BLaER1 (cell line): ENCODE data around the gene CREB5.
"Not testable (repeated sequence)": the region's sequence is repeated elsewhere in the genome, so short reads cannot be mapped to it uniquely, and the experiment has no call there.

Experiments used
- H3K27ac ChIP-seq: shearing (Covaris generic); formaldehyde crosslinking; 2 replicates; pipeline ENCODE4 v1.8.1; 2022
- H3K27me3 ChIP-seq: shearing (Covaris generic); formaldehyde crosslinking; 2 replicates; pipeline ENCODE4 v1.8.1; 2022
- H3K36me3 ChIP-seq: shearing (Covaris generic); formaldehyde crosslinking; 2 replicates; pipeline ENCODE4 v1.8.1; 2022
- H3K4me1 ChIP-seq: shearing (Covaris generic); formaldehyde crosslinking; 2 replicates; pipeline ENCODE4 v1.8.1; 2022
- H3K4me2 ChIP-seq: shearing (Covaris generic); formaldehyde crosslinking; 2 replicates; pipeline ENCODE4 v1.8.1; 2022
- H3K4me3 ChIP-seq: shearing (Covaris generic); formaldehyde crosslinking; 2 replicates; pipeline ENCODE4 v1.8.1; 2022
- H3K9ac ChIP-seq: shearing (Covaris generic); formaldehyde crosslinking; 2 replicates; pipeline ENCODE4 v1.8.1; 2022
- H3K9me3 ChIP-seq: shearing (Covaris generic); formaldehyde crosslinking; 2 replicates; pipeline ENCODE4 v1.8.1; 2022
- H4K20me1 ChIP-seq: shearing (Covaris generic); formaldehyde crosslinking; 2 replicates; pipeline ENCODE4 v1.8.1; 2022
- Cebpa-rat ChIP-seq: shearing (Covaris generic); IDR thresholded peaks from 2 replicates; pipeline ENCODE4 v1.8.1; 2022

CREB5 gene

GRCh38 chr7:28592861-28593260, 180.5 kb downstream of the CREB5 start:
- Histone ChIP-seq H3K9me3 (peaks cover 8% of the 10 kb centered on the region; the same call in 1 of the 2 replicates), H3K36me3 (no peaks in the 10 kb centered on the region), H3K4me2 (no peak overlapping the region), H3K9ac (no peak overlapping the region), H3K27ac (no peak overlapping the region), H3K4me1 (peaks cover 28% of the 10 kb centered on the region), H3K4me3 (no peak overlapping the region), H4K20me1 (no peaks in the 10 kb centered on the region), H3K27me3 (no peaks in the 10 kb centered on the region)
- TF ChIP-seq Cebpa-rat = no peak

- Histone ChIP-seq H3K4me2 (no peak overlapping the region), H3K4me3 (no peak overlapping the region), H3K27me3 (no peaks in the 10 kb centered on the region), H3K9me3 (no peaks in the 10 kb centered on the region), H3K36me3 (no peaks in the 10 kb centered on the region), H3K9ac (no peak overlapping the region), H3K4me1 (peaks cover 20% of the 10 kb centered on the region), H4K20me1 (no peaks in the 10 kb centered on the region), H3K27ac (no peak overlapping the region)
- TF ChIP-seq Cebpa-rat = no peak
Observed at GRCh38 chr7:28595076-28595475, 182.8 kb downstream of the CREB5 start.

GRCh38 chr7:28595801-28596200, 183.5 kb downstream of the CREB5 start:
- Histone ChIP-seq H3K4me2 (no peak overlapping the region), H3K27me3 (no peaks in the 10 kb centered on the region), H4K20me1 (no peaks in the 10 kb centered on the region), H3K4me3 (no peak overlapping the region), H3K9ac (no peak overlapping the region), H3K27ac (no peak overlapping the region), H3K9me3 (no peaks in the 10 kb centered on the region), H3K4me1 (peaks cover 17% of the 10 kb centered on the region), H3K36me3 (no peaks in the 10 kb centered on the region)
- no peak for TF ChIP-seq Cebpa-rat

GRCh38 chr7:28596245-28596935, 184.1 kb downstream of the CREB5 start:
- H3K4me1 ChIP-seq = peaks cover 11% of the 10 kb centered on the region
- no peak overlapping the region for H3K9ac ChIP-seq
- H3K9me3 ChIP-seq = no peaks in the 10 kb centered on the region
- no peak for TF ChIP-seq Cebpa-rat
- H4K20me1 ChIP-seq = no peaks in the 10 kb centered on the region
- no peak overlapping the region for H3K4me3 ChIP-seq
- no peak overlapping the region for H3K27ac ChIP-seq
- H3K27me3 ChIP-seq = no peaks in the 10 kb centered on the region
- H3K4me2 ChIP-seq = no peak overlapping the region
- no peaks in the 10 kb centered on the region for H3K36me3 ChIP-seq

GRCh38 chr7:28597284-28597683, 185.0 kb downstream of the CREB5 start:
- no peaks in the 10 kb centered on the region for H3K36me3 ChIP-seq
- no peak overlapping the region for H3K9ac ChIP-seq
- no peaks in the 10 kb centered on the region for H3K27me3 ChIP-seq
- TF ChIP-seq Cebpa-rat = no peak
- no peak overlapping the region for H3K27ac ChIP-seq
- H4K20me1 ChIP-seq = no peaks in the 10 kb centered on the region
- peaks cover 2% of the 10 kb centered on the region; the same call in 1 of the 2 replicates for H3K4me1 ChIP-seq
- H3K4me3 ChIP-seq = no peak overlapping the region
- H3K4me2 ChIP-seq = no peak overlapping the region
- H3K9me3 ChIP-seq = peaks cover 3% of the 10 kb centered on the region; the same call in 1 of the 2 replicates

GRCh38 chr7:28598037-28598436, 185.7 kb downstream of the CREB5 start:
- not testable (repeated sequence) for H3K36me3 ChIP-seq, H3K27ac ChIP-seq, H3K9me3 ChIP-seq, H3K4me1 ChIP-seq, H4K20me1 ChIP-seq, H3K9ac ChIP-seq, H3K27me3 ChIP-seq, H3K4me3 ChIP-seq, H3K4me2 ChIP-seq

- Histone ChIP-seq H3K9me3 (peaks cover 5% of the 10 kb centered on the region; the same call in 1 of the 2 replicates), H3K27me3 (no peaks in the 10 kb centered on the region), H3K27ac (no peak overlapping the region), H3K36me3 (no peaks in the 10 kb centered on the region), H3K4me1 (peaks cover 9% of the 10 kb centered on the region), H4K20me1 (no peaks in the 10 kb centered on the region), H3K9ac (no peak overlapping the region), H3K4me3 (no peak overlapping the region), H3K4me2 (no peak overlapping the region)
- TF ChIP-seq Cebpa-rat = no peak
Observed at GRCh38 chr7:28598586-28598985, 186.3 kb downstream of the CREB5 start.

GRCh38 chr7:28599411-28599810, 187.1 kb downstream of the CREB5 start:
- no peak for TF ChIP-seq Cebpa-rat
- Histone ChIP-seq H3K27me3 (no peaks in the 10 kb centered on the region), H3K4me2 (no peak overlapping the region), H3K9me3 (peaks cover 5% of the 10 kb centered on the region; the same call in 1 of the 2 replicates), H3K27ac (no peak overlapping the region), H4K20me1 (no peaks in the 10 kb centered on the region), H3K36me3 (no peaks in the 10 kb centered on the region), H3K4me3 (no peak overlapping the region), H3K4me1 (peaks cover 17% of the 10 kb centered on the region), H3K9ac (no peak overlapping the region)

- H3K27me3 ChIP-seq = no peaks in the 10 kb centered on the region
- no peak overlapping the region for H3K27ac ChIP-seq
- H3K4me1 ChIP-seq = peaks cover 46% of the 10 kb centered on the region
- no peak overlapping the region for H3K9ac ChIP-seq
- no peak overlapping the region for H3K4me3 ChIP-seq
- no peaks in the 10 kb centered on the region for H4K20me1 ChIP-seq
- no peak overlapping the region for H3K4me2 ChIP-seq
- no peaks in the 10 kb centered on the region for H3K36me3 ChIP-seq
- H3K9me3 ChIP-seq = peaks cover 5% of the 10 kb centered on the region; the same call in 1 of the 2 replicates
- no peak for TF ChIP-seq Cebpa-rat
Observed at GRCh38 chr7:28602282-28602681, 190.0 kb downstream of the CREB5 start.

- peak overlapping the region; percentile 65 for H3K4me2 ChIP-seq
- H3K27me3 ChIP-seq = no peaks in the 10 kb centered on the region
- H3K4me3 ChIP-seq = no peak overlapping the region
- peak overlapping the region; percentile 1; the same call in 1 of the 2 replicates for H3K27ac ChIP-seq
- H3K9me3 ChIP-seq = peaks cover 5% of the 10 kb centered on the region; the same call in 1 of the 2 replicates
- H3K36me3 ChIP-seq = no peaks in the 10 kb centered on the region
- H3K4me1 ChIP-seq = peaks cover 60% of the 10 kb centered on the region
- H3K9ac ChIP-seq = no peak overlapping the region
- no peak for TF ChIP-seq Cebpa-rat
- H4K20me1 ChIP-seq = no peaks in the 10 kb centered on the region
Observed at GRCh38 chr7:28605427-28606085, 193.2 kb downstream of the CREB5 start.
